Fibroblast of the aortic adventitia (primary cell): ENCODE measurements around the gene FAM89B. TPM values are rescaled to one million over a fixed set of nuclear protein-coding genes. Genes with fewer than 3 reads are reported as not detected.

Source experiments
- small RNA-seq: library from RNA; depleted of rRNA; stranded (forward); fragments of <200 nt; gene quantifications from one replicate; pipeline ENCODE3, GENCODE V24; 2012
- total RNA-seq: library from RNA; depleted of rRNA; stranded (reverse); fragments of >200 nt; gene quantifications from 2 replicates; pipeline ENCODE4 v1.2.3, GENCODE V29; 2012; ENCODE audit warnings: low replicate concordance

Gene FAM89B
- total RNA-seq, 1 donor, result 21.6 TPM

Small RNAs within 50 kb of the gene (small RNA-seq; reads per million reads assigned to genes)
- gene AP001362.1, result not detected

Other genes with a start within 250 kb of the FAM89B start
- 46.4 and 75.9 TPM in 2 replicates for gene DPF2, start 238.7 kb upstream of the FAM89B start, total RNA-seq
- 0.27 TPM in 1 of 2 replicates, not detected in the other for gene TIGD3, start 217.8 kb upstream of the FAM89B start, total RNA-seq
- gene SLC25A45, start 189.9 kb upstream of the FAM89B start, total RNA-seq, result 0.41 and 5.8 TPM in 2 replicates
- gene FRMD8, start 185.9 kb upstream of the FAM89B start, total RNA-seq, result 42.7 and 172 TPM in 2 replicates
- 527 and 883 TPM in 2 replicates for gene NEAT1, start 149.7 kb upstream of the FAM89B start, total RNA-seq
- gene MALAT1, start 73.5 kb upstream of the FAM89B start, total RNA-seq, result 10,787 and 27,374 TPM in 2 replicates
- 32.1 and 76.8 TPM in 2 replicates for gene SCYL1, start 47.5 kb upstream of the FAM89B start, total RNA-seq
- gene LTBP3, start 14.2 kb upstream of the FAM89B start, total RNA-seq, result 47.3 and 147 TPM in 2 replicates
- gene ZNRD2, start 2.1 kb upstream of the FAM89B start, total RNA-seq, result 27.2 and 48.0 TPM in 2 replicates
- 52.2 and 58.5 TPM in 2 replicates for gene EHBP1L1, start 3.5 kb downstream of the FAM89B start, total RNA-seq
- 0.09 and 0.65 TPM in 2 replicates for gene KCNK7, start 23.3 kb downstream of the FAM89B start, total RNA-seq
- 22.4 and 30.4 TPM in 2 replicates for gene MAP3K11, start 41.7 kb downstream of the FAM89B start, total RNA-seq
- 21.8 and 31.5 TPM in 2 replicates for gene PCNX3, start 43.2 kb downstream of the FAM89B start, total RNA-seq
- gene SIPA1, start 65.6 kb downstream of the FAM89B start, total RNA-seq, result 7.5 and 21.7 TPM in 2 replicates
- 10.2 and 39.5 TPM in 2 replicates for gene RELA, start 90.4 kb downstream of the FAM89B start, total RNA-seq
- gene KAT5, start 139.7 kb downstream of the FAM89B start, total RNA-seq, result 35.9 and 59.1 TPM in 2 replicates
- 44.6 and 49.6 TPM in 2 replicates for gene RNASEH2C, start 148.3 kb downstream of the FAM89B start, total RNA-seq
- 11.5 and 14.4 TPM in 2 replicates for gene AP5B1, start 208.4 kb downstream of the FAM89B start, total RNA-seq
- not detected in 2 replicates for gene OVOL1, start 214.5 kb downstream of the FAM89B start, total RNA-seq